Astrocyte of the spinal cord (primary cell): Measurements from ENCODE around the gene SFT2D1.

Experiments
- DNase-seq: peaks from one replicate; pipeline ENCODE4 v3.0.0; 2011; ENCODE audit warnings: low read depth, low spot score
- H3K4me3 ChIP-seq: 2 replicates; pipeline ENCODE4 v1.5.1; 2011; ENCODE audit warnings: low read depth, mild to moderate bottlenecking, low read length, moderate library complexity
- in situ Hi-C: cut with HindIII; loops from 2 replicates; pipeline ENCODE4 v1.10.0; 2017; ENCODE audit warnings: low sequenced_read_pairs
- TF ChIP-seq, protein P1 (sequence below): IDR thresholded peaks from 2 replicates; pipeline ENCODE4 v1.5.1; 2012; ENCODE audit warnings: low read depth, mild to moderate bottlenecking, low read length, inconsistent platforms

Gene SFT2D1

DNA sequence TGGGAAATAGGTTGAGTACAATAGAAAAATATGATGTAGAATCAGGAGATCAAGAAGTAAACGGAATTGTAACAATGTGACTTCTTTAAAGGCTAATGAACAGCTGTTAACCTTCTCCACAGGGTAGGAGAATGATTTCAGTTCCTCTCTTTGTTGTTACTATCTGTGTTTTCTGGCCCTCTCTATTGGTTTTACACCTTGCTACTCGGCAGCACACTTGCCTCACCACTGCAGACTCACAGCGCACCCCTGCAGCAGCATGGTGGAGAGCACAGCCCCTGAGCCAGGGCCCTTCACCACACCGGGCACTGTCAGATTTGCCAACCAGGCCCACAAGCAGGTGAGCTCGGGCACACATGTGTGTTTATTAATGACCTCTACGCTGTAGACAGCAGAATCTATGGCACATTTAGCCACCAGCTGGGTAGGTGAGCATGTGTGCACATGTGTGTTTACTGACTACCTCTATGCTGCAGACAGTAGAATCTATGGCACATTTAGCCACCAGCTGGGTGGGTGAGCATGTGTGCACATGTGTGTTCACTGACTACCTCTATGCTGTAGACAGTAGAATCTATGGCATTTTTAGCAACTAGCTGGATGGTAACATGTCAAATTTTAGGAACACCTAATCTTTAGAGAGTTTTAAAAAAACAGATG lies 16.8 kb downstream of the SFT2D1 start:
- TF ChIP-seq, protein P1, sequence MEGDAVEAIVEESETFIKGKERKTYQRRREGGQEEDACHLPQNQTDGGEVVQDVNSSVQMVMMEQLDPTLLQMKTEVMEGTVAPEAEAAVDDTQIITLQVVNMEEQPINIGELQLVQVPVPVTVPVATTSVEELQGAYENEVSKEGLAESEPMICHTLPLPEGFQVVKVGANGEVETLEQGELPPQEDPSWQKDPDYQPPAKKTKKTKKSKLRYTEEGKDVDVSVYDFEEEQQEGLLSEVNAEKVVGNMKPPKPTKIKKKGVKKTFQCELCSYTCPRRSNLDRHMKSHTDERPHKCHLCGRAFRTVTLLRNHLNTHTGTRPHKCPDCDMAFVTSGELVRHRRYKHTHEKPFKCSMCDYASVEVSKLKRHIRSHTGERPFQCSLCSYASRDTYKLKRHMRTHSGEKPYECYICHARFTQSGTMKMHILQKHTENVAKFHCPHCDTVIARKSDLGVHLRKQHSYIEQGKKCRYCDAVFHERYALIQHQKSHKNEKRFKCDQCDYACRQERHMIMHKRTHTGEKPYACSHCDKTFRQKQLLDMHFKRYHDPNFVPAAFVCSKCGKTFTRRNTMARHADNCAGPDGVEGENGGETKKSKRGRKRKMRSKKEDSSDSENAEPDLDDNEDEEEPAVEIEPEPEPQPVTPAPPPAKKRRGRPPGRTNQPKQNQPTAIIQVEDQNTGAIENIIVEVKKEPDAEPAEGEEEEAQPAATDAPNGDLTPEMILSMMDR = no peak
- no peak overlapping the region for H3K4me3 ChIP-seq
- in situ Hi-C loops = no loop called here
- DNase-seq = no peak

DNA sequence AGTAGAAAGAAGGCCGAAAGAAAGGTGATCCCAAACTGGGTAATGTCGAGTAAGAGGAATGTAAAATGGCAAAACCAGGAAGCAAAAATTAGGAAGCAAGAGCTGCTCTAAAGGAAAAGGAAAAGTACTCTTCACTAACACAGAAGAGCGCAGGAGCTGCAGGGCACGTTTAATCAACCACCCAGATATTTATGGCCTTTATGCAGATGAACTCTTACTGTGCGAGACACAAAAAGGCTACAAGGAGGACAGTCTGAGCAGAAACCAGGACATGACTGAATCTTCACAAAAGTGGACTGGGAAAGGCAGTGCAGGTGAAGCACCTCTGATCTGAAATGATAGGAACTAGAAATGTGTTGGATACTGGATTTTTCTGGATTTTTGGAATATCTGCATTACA lies 18.9 kb downstream of the SFT2D1 start:
- in situ Hi-C loops = no loop called here
- TF ChIP-seq, protein P1 = no peak
- DNase-seq = no peak
- H3K4me3 ChIP-seq = no peak overlapping the region

DNA sequence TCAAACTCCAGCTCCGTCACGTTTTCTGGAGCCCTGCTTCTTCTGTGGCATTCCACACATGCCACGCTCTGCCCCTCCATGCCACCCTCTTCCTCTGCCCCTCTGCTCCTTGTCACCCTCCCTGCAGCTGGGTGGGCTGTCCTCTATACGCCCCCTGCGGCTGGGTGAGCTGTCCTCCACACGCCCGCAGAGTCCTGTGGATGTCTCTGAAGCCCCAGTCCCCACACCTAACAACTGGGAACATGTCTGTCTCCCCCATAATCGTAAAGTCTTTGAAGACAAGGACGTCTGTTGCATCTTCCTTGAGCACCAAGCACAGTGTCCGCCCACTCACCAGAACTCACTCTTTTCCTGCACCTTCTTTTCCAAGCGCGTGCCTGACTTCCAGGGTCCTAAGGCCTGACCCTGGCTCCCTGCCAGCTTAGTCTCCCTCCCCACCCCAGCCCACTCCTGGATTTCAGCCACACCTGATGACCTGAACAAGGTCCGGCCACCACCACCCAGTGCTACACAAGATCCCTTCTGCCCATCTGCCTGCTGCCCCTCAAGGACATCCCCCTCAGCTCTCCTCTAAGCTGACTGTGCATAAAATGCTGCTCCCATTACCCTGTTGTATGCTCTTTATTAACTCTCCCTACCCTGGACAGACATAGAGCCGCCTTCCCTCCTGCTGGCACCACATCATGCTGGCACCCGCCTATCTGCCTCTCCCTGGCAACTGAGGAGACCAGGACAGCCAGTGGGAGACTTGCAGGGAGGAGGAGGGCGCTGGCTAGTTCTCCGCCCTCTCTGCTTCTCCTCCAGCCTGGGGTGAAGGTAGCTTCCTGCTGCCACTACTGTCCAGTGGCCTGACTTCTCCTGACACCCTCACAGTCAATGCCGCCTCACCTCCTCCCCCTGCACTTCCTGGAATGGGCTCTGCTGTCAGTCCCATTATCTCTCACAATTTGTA lies 23.4 kb downstream of the SFT2D1 start:
- TF ChIP-seq, protein P1 = no peak
- no peak for DNase-seq
- H3K4me3 ChIP-seq = no peak overlapping the region
- in situ Hi-C loops = no loop called here

DNA sequence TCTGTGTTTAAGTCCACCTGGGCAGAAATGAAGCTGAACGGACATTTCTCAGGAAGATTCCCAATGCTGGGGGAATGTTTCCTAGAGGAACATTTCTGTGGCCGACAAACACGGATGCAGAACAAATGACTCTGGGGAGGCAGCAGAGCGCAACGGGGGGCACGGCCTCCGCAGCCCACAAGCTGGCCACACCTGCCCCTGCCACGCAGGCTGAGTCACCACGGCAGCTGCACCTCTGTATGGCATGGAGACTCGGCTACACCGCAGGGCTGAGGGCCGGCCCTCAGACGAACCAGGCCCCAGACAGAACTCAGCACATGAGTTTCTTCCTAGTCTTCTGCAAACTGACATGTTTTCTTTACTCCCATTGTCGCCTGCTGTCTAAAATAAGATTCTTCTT lies 24.1 kb downstream of the SFT2D1 start:
- in situ Hi-C loops = no loop called here
- TF ChIP-seq, protein P1 = no peak
- no peak for DNase-seq
- H3K4me3 ChIP-seq = no peak overlapping the region

DNA sequence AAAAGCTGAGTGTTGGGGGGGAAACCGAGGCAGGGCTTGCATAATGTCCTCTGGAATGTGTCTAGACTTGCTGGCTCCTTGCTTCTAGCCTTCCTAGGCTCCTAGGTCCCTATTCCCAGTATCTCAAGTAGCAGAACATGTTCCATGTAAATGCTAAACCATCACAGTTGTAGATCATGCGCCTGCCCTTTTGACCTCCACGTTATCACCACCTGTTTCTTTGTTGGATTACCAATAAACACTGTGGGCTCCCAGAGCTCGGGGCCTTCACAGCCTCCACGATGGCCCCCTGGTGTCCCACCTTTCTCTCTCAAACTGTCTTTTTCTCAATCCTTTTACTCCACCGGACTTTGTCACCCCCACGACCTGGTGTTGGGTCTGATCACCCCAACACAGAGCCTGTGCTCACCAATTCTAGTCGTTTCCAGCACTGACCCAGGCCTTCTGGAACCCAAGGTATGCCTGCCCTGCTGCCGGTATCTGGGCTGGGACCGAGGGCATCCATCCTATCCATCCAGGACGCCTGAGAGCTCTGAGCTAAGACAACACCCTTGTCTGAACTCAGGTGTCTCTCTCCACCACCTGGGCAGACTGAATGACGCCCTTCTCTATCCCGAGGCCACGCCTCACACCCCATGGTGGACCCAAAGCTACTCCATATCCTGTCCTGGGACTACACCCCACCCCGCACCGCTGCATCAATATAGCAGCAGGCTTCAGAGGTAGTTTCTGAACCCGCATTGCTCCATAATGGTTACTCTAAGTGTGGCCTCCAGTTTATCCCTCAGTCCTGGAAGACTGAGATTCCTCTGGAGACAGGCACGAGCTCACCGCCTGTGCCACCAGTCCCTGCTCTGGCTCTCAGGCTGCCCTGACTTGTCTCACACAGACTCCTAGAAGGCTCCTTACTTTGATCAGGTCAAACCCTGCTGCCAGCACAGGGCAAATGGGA lies 24.8 kb downstream of the SFT2D1 start:
- DNase-seq = no peak
- H3K4me3 ChIP-seq = no peak overlapping the region
- in situ Hi-C loops = no loop called here
- TF ChIP-seq, protein P1 = no peak

DNA sequence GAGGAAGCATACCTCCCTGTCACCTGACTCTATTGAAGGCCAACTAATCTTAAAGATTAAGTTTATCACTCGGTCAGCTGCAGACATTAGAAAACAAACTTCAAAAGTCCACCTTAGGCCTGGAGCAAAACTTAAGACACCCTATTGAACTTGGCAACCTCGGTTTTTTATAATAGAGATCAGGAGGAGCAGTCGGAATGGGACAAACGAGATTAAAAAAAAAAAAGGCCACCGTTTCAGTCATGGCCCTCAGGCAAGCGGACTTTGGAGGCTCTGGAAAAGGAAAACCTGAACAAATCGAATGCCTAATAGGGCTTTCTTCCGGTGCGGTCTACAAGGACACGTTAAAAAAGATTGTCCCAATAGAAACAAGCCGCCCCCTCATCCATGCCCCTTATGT lies 26.9 kb downstream of the SFT2D1 start:
- TF ChIP-seq, protein P1 = no peak
- in situ Hi-C loops = no loop called here
- no peak overlapping the region for H3K4me3 ChIP-seq
- DNase-seq = no peak
